Stimulated activated CD8-positive, alpha-beta memory T cell treated with anti-CD3 and anti-CD28 coated beads, Interleukin-4, amount 100 ng/mL, for 48 hours (primary cell): Measurements from ENCODE around the gene MAN2A1.

Experiments used
- DNase-seq: peaks from one replicate; pipeline ENCODE4 v3.0.0-alpha.2; 2020

Gene MAN2A1

DNA sequence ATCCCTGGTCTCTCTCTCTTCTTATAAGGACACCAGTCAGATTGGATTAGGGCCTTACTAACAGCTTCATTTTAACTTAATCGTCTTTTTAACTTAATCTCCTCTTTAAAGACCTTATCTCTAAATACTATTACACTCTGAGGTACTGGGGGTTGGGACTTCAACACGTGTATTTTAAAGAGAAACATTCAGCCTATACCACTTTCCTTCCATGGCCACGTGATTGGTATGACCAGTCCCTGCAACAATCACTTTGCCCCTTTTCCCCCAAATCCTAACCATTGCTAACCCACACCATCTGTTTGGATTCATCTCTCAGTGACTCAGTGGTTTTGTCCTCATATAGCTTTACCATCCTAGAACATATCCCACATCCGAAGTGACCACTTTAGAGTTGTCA lies 3.8 kb upstream of the MAN2A1 start:
- DNase-seq: no peak

DNA sequence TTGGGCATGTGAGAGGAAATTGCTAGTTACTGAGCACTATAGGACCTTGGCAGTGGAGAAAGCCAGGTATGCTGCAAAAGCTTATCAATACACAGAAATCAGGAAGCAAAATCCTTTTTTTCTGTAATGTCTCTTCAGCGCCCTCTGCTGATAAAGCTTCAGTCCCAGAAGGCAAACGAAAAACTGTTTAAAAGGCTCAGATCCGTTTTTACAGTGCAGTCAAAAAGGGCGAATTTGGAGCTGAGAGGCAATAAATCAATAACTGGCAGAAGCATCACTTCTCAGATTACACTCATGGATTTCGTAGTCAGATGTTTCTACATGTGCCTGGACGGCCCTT lies 1.1 kb upstream of the MAN2A1 start:
- peak; percentile 37 for DNase-seq

DNA sequence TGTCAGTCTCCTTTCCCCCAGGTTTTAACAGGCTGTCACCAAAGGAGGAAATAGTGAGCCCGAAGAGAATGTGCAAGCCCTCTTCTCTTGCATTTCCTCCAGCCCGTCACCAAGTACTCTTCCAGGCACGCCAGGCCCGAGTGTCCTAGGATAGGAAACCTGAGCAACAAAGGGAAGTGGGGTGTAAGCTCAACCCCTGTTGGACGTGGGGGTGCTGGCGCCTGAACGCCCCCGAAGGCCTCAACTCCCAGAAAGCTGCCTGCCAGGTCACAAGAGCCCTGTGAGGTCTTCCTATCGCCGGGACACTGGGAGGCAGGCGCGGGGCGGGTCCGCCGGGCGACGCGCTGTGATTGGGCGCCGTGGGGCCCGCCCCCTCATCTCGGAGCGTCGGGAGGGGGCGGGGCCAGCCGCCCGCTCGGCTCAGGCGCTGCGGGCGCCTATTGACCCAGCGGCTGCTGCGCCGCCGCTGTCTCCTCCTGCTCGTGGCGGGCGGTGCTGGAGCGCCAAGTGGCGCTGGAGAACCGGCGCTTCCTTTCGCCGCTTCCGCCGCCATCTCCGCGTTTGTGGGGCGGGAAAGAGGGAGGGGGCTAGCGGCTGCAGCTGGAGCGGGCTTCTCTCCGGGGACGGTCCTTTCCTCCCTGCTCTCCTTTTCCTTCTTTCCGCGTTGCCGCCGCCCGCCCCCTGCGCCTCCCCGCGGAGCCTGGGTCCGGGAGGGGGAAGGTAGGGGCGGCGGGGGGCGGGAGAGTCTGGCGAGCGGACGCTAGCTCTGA lies 572 bp upstream of the MAN2A1 start:
- DNase-seq: peak; percentile 79

DNA sequence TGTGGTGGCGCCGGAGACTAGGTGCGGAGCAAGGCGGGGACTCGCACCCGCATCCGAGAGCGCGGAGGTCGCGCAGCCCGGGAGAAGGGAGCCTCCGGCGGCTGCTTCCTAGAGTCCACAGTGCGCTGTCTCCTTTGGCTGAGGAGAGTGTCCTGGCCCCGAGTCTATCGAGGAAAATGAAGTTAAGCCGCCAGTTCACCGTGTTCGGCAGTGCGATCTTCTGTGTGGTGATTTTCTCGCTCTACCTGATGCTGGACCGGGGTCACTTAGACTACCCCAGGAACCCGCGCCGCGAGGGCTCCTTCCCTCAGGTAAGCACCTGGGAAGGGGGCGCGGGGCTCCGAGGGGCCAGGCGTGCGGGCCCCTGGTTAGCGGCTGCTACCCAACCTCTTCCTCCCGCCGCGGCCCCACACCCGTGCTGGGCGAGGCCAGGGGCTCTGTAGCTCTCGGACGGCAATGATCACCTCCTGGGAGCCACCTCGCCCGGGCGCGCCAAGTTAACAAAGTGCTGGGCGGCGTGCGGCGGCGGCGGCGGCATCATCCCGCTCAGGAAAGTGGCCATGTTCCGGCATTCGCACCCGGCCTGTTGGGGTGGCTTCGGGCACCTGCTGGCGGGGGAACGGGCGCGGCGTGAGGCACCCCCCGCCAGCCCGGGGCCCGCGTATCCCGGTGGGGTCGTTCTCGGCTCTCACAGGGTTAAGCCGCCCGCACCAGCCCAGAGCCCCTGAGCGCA lies 681 bp downstream of the MAN2A1 start:
- DNase-seq: peak; percentile 59

DNA sequence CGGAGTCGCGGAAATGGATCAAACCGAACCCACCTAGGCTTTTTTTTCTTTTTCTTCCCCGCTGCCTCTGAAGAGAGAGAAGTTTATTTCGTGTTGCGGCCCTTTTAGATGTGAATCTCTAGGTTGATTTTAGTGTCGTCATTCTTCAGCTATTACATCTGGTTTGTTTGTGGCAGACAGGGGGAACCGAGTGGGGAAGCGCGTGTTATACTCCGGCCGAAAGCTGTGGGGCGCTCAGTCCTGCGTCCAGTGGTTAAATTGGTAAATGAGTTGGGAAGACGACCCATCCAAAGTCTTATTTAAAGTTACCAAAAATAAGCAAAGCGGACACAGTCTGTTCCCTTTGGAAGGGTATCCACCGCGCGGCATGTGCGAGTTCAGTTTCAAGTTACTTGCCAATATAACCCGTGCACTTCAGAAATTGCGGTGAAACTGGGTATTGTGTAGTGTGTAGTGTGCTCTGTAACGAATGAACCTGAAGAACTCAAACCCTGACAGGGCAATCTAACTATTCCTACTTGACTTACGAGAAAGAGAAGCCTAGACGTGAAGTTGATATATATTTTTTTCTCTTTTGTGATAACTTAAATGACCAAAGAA lies 1.3 kb downstream of the MAN2A1 start:
- DNase-seq: peak; percentile 60

DNA sequence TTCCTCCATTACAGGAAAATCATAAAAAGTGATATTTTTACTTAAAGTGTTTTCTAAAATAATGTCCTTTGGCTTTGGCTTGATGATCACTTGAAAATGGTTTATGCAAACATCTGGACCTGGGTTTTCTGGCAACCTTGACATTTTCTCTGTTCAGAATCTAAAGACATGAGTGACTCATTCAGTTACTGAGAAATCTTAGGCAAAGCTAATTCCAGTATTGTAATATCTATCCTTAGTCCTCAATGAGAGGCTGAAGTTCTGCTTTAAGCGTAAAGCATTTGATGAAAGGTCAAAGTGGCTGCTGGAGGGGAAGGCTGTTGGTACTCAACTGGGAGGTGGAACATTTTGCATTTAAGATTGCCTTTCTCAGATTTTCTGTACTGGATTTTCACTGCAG lies 2.3 kb downstream of the MAN2A1 start:
- no peak for DNase-seq

DNA sequence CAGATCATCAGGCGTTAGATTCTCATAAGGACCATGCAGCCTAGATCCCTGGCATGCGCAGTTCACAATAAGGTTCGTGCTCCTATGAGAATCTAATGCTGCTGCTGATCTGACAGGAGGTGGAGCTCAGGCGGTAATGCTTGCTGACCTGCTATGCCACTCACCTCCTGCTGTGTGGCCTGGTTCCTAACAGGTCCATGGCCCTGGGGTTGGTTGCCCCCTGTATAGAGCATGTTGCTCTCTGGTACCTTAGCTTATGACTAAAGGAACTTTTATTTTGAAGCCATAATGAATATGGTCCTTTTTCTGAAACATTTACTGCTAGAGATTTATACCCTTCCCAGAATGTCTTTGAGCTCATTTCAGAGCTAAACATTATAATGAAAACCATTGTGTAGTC lies 3.1 kb downstream of the MAN2A1 start:
- DNase-seq: no peak

DNA sequence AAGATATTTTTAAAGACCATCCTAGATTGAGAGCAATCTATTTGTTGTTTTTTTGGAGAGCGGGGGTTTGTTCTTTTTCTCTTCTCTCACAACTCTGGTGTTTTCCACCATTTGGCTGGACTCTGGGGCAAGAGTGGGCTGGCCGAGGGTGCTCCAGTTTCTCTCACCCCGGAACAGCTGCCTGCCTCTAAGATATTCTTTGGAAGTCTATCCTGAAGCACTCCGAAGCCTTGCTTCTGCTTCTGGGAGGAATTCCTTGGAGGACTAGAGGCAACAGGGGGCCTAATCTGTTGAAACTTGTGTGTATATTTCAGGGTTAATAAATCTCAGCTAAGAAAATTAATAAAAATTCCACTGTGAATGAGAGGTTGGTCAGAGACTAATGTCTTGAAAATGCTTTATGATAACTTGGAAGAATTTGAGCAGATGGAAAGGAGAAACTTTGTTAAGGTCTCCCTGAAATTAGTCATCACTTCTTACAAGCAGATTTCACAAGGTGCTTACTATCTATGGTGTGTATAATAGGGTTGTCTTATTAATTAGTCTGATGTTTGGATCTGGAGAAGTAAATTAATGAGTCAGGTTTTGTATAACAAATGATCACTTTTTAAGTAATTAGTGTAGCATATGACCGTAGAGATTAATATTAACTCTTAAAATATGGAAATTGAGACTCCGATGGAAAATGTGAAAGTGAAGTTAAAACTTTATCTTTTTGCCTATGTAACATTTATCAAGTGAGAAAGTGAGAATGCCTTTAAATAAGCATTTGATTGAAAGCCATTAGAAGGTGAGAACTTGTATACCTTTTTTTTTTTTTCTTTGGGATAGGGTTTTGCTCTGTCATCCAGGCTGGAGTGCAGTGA lies 4.0 kb downstream of the MAN2A1 start:
- no peak for DNase-seq

DNA sequence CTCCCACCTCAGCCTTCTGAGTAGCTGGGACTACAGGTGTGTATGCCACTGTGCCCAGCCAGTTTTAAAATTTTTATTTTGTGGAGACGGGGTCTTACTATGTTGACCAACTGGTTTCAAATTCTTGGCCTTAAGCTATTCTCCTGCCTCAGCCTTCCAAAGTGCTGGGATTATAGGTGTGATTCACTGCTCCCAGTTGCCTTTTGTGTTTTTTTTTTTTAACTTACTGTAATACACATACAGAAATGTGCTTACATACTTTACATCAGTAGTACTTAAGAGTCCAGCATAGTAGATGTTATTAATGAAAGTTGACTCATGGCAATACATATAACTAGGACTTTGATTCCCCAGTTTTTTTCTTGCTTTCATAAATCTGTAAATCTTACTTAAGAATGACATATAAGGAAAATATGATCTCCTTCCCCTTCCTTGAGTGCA lies 4.7 kb downstream of the MAN2A1 start:
- no peak for DNase-seq

DNA sequence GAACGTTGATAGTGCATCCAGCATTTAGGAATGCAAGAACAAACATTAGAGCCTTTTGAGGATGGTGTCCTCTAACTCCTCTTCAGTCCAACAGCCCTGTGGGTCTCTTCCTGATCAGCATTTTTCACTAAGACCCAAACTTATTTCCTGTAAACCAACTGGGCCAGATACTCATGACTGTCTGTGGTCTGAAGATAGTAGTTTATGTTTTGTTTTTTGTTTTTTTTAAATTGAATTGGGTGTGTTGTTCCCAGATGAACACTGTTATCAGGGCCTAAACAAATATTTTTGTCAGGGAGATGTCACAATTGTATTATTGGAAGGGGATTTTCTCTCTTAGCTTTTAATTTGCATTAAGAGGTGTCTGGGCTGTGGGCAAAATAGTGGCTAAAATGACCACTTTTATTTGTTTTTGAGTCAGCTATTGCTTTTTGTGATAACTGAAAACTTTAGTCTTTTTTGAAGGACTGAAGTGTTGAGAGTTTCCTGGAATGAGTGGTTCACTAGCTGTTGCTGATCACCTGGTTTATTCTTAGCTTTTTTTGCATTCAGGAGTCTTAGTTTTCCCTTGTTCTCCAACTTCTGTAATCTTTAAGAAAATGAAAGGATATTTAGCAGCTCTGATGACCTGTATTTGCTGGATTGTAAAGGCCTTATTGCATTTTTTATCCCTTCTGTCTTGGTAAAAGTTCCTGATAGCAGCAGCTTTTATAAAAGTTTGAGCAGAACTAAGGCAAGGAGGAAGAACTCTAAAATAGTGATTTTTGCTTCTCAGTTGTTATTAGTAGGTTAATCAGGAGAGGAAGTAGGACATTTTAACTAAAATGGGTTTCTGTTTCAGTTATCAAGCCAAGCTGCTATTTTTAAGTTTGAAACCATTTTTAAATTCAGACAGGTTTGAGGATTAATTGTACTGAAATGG lies 5.5 kb downstream of the MAN2A1 start:
- DNase-seq: no peak

DNA sequence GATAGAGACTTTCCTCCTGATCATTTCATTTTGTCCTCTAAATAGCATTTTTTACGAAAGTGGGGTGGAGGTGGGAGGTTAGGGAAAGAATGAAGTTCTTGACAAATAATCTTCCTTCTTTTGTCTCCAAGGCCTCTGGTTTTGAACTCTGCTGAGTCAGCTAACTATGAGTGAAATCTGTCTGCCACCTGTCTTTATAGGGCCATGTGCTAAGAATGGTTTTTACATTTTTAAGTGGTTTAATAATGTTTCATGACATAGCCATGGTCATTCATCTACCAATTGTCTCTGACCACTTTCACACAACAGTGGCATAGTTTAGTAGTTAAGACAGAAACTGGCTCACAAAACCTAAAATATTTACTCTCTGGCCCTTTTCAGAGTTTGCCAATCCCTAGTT lies 7.6 kb downstream of the MAN2A1 start:
- DNase-seq: no peak

DNA sequence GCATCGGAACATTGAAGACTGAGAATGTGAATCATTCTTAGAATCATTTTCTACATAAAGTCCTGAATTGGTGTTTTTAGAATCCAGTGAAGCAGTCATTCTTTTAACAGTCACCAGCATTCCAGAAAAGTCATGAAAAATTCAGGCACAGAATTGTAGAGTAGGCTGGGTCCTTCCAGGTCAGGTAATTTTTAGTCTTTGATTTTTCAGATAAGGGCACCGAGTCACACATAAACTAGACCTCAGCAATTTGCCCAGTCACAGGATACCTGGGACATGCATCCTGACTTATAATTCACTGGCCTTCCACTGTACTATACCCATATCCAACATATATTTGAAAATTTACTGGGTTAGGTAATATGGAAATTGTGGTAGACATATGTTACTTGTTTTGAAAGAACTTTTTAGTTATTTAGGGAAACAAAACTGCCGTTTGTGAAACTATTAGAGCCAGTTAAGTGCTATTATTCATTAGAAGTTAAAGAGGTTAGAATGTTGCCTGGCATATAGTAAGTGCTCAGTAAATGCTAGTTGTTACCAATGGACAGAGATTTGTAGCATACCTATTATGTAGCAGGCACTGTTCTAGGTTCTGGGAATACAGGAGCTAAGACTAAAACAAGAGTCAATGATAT lies 10.9 kb downstream of the MAN2A1 start:
- DNase-seq: no peak

DNA sequence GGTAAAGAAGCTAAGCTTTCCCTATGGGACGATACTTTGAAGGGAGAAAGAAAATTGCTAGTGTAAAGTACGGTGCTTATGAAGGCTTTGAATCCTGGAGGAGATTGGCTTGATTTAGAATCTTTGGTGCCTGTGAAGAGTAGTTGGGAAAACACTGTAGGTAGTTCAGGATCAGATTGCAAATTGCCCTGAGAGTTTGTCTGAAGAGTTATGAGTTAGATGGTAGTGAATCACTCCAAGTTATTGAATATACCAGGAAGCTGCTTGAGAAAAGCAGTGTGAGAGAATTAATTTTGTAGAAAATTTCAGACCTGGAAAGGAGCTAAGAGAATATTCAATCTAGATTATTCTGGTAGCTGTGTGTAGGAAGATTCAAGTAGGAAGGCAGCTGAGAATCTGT lies 11.5 kb downstream of the MAN2A1 start:
- DNase-seq: no peak

DNA sequence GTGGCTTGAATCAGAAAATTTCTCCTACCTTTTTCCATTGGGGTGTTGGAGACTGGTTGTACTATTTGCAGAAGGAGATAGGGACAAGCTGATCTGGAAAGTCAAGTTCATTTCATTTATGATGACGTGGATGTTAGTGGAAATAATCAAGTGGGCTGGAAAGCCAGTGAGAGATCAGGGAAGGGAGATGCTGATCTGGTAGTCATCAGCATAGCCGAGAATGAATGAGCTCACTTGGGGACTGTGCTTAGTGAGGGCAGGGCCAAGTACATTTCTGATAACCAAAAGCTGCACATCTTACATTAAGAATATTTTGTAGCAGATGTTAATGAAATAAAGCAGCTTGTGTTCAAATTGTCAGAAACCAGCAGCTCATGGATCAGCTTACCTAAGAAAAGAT lies 12.1 kb downstream of the MAN2A1 start:
- no peak for DNase-seq

DNA sequence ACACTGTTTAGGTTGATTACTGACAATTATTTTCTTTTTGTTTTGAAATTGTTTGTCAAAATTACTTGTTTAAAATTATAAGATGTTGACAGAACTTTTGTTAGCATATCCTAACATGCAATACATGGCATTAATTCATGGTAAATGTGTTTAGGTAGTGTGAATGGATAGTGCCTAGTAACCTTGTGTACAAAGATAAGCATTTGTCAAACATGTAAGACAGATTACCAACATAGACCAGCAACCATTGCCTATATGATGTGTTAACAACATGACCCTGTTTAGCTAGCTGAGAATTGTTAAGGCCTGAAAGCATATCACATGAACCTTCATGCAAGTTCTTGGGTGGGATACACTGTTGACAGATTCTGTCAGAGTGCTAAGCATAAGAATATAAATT lies 13.4 kb downstream of the MAN2A1 start:
- DNase-seq: no peak

DNA sequence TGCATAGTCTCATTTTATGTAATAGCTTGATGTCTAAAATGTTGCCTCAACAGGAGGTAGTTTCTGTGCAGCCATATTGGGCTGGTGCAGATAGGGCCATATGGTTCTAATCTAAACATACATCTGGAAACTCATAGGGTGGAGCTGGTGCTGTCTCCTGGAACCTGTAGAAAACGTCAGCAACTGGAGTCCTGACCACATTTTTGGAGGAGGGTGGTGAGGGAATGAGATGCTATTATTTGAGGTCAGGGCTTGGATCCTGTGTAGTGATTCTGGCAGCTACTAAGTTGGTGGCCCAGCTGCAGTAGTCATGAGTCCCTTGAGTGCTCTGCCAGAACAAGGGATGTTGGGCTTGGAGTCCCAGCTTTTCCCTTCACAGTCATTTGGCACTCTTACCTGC lies 14.1 kb downstream of the MAN2A1 start:
- DNase-seq: no peak

DNA sequence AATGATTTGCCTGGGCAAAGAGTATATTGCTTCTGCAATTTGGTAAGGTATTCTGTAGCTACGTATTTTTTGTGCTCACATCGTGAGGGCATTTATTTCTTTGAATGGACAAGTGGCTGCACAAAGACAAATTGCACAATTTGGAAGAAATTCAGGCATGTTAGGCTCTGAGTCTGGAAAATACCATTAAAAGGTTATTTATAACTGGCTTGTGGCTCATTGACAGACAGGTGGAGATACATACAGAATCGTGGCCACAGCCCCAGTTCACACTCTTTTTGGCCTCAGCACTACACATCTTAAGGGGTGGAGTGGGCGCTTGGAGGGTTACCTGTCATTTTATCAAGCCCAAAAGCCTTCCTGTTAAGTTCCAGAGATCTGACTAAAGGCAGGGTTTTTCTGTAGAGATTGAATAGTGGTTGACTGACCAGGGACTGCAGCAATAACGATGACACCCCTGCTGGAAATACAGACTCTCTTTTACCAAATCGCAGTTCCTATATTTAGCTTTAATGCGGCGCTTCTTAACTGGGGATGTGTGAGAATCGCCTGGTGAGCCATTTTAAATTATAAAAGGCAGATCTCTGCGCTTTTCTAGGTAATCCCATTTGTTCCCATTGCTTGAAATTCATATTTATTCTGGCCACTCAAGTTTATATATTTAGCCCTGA lies 14.7 kb downstream of the MAN2A1 start:
- no peak for DNase-seq

DNA sequence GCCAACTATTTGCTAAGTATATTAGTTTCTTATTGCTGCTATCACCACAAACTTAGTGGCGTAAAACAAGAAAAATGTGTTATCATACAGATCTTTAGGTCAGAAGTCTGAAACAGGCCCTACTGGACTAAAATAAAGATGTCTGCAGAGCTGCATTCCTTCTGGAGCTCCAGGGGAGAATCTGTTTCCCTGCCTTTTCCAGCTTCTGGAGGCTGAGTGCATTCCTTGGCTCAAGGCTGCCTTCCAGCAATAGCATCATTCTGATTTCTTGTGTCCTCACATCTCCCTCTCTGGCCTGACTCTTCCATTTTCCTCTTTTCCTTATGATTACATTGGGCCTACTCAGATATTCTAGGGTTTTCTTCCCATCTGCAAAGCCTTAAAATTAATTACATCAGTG lies 15.9 kb downstream of the MAN2A1 start:
- DNase-seq: no peak

DNA sequence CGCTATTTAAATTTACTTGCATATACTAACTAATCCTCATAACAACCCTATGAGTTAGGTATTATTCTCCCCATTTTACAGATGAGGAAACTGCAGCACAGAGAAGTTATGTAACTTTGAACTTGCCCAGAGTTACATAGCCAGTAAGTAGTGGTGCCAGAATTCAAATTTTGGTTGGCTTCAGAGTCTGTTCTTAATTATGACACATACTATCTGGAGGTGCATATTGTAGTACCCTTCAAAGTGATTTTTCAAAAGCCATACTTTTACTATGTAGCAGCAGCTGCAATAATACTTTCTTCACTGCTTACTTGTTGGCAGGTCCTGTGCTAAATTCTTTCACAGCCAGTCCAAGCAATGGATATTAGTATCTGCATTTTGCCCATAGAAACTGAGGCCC lies 16.4 kb downstream of the MAN2A1 start:
- DNase-seq: no peak

DNA sequence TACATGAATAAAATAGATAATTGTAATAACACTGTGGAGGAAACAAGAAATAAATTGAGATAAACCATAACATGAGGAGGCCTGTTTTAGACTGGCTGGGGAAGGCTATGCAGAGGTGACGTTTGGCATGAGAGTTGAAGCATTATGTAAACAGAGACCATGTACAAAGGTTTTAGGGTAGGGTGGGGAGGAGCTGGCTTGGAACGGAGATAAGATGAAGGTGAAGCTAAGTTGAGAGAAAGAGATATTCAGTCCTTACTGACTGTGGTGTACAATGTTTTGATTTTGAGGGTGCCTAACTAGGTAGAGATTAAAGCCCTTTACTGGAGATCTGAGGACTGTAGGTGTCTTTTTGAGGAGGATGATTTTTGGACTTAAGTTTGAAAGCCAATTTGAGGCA lies 17.8 kb downstream of the MAN2A1 start:
- DNase-seq: no peak

DNA sequence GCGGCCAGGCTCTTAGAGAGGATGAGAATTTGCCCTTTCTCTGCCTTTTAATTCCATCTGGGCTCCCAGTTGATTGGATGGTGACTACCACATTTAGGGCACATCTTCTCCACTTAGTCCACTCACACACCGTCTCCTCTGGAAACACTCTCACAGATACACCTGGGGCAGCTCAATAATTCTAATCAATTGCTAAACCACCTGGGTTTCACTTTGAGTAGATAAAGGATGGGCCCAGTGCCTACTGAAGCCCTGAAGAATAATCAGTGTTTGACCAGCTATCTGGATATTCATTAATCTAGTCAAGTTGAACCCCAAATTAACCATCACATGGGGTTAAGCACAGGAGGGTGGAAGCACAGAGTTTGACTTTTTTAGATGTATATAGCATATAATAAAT lies 19.1 kb downstream of the MAN2A1 start:
- DNase-seq: no peak
